Measurements from ENCODE around the gene FBLN1. TPM values are rescaled to one million over a fixed set of nuclear protein-coding genes. Genes with fewer than 3 reads are reported as not detected.

FBLN1 gene
- total RNA-seq, 1 experiment from 2014 or later: 85.4 TPM

GRCh38 chr22:45631140-45631840 lies 128.6 kb downstream of the FBLN1 start:
- in situ Hi-C loops (cut with HindIII; ENCODE audit: low pct_unique_long_range_greater_than_20kb, low sequenced_read_pairs): no loop called here
- DNase-seq (ENCODE audit: low read depth): no peak

GRCh38 chr22:45631841-45632238 lies 129.2 kb downstream of the FBLN1 start:
- in situ Hi-C loops (cut with HindIII; ENCODE audit: low pct_unique_long_range_greater_than_20kb, low sequenced_read_pairs): no loop called here
- no peak for DNase-seq (ENCODE audit: low read depth)

- peak; percentile 99 for DNase-seq (ENCODE audit: low read depth)
- in situ Hi-C loops (cut with HindIII; ENCODE audit: low pct_unique_long_range_greater_than_20kb, low sequenced_read_pairs): no loop called here
These were observed 130.3 kb downstream of the FBLN1 start for GRCh38 chr22:45632791-45633515.

- DNase-seq (ENCODE audit: low read depth): no peak
- in situ Hi-C loops (cut with HindIII; ENCODE audit: low pct_unique_long_range_greater_than_20kb, low sequenced_read_pairs): no loop called here
These were observed 134.0 kb downstream of the FBLN1 start for GRCh38 chr22:45636683-45637082.

GRCh38 chr22:45638197-45638596 lies 135.5 kb downstream of the FBLN1 start:
- in situ Hi-C loops (cut with HindIII; ENCODE audit: low pct_unique_long_range_greater_than_20kb, low sequenced_read_pairs): no loop called here
- DNase-seq (ENCODE audit: low read depth): no peak

- in situ Hi-C loops (cut with HindIII; ENCODE audit: low pct_unique_long_range_greater_than_20kb, low sequenced_read_pairs): no loop called here
- peak; percentile 100 for DNase-seq (ENCODE audit: low read depth)
These were observed 136.4 kb downstream of the FBLN1 start for GRCh38 chr22:45638834-45639746.

- DNase-seq (ENCODE audit: low read depth): no peak
- in situ Hi-C loops (cut with HindIII; ENCODE audit: low pct_unique_long_range_greater_than_20kb, low sequenced_read_pairs): no loop called here
These were observed 137.0 kb downstream of the FBLN1 start for GRCh38 chr22:45639747-45640102.

- in situ Hi-C loops (cut with HindIII; ENCODE audit: low pct_unique_long_range_greater_than_20kb, low sequenced_read_pairs): no loop called here
- peak; percentile 58 for DNase-seq (ENCODE audit: low read depth)
These were observed 137.7 kb downstream of the FBLN1 start for GRCh38 chr22:45640291-45640940.

- in situ Hi-C loops (cut with HindIII; ENCODE audit: low pct_unique_long_range_greater_than_20kb, low sequenced_read_pairs): no loop called here
- DNase-seq (ENCODE audit: low read depth): no peak
These were observed 138.4 kb downstream of the FBLN1 start for GRCh38 chr22:45640941-45641621.

- in situ Hi-C loops (cut with HindIII; ENCODE audit: low pct_unique_long_range_greater_than_20kb, low sequenced_read_pairs): no loop called here
- no peak for DNase-seq (ENCODE audit: low read depth)
These were observed 140.3 kb downstream of the FBLN1 start for GRCh38 chr22:45642986-45643385.

- in situ Hi-C loops (cut with HindIII; ENCODE audit: low pct_unique_long_range_greater_than_20kb, low sequenced_read_pairs): no loop called here
- DNase-seq (ENCODE audit: low read depth): no peak
These were observed 142.0 kb downstream of the FBLN1 start for GRCh38 chr22:45644714-45645113.

- in situ Hi-C loops (cut with HindIII; ENCODE audit: low pct_unique_long_range_greater_than_20kb, low sequenced_read_pairs): no loop called here
- no peak for DNase-seq (ENCODE audit: low read depth)
These were observed 142.5 kb downstream of the FBLN1 start for GRCh38 chr22:45645150-45645525.

GRCh38 chr22:45645526-45646414 lies 143.1 kb downstream of the FBLN1 start:
- peak; percentile 36 for DNase-seq (ENCODE audit: low read depth)

GRCh38 chr22:45647532-45648225 lies 145.0 kb downstream of the FBLN1 start:
- in situ Hi-C loops (cut with HindIII; ENCODE audit: low pct_unique_long_range_greater_than_20kb, low sequenced_read_pairs): no loop called here
- no peak for DNase-seq (ENCODE audit: low read depth)

More at GRCh38 chr22:45645526-45646414, 143.1 kb downstream of the FBLN1 start:
- in situ Hi-C loops (cut with HindIII; ENCODE audit: low pct_unique_long_range_greater_than_20kb, low sequenced_read_pairs): no loop called here

GRCh38 chr22:45648301-45649117 lies 145.8 kb downstream of the FBLN1 start:
- DNase-seq (ENCODE audit: low read depth): no peak
- in situ Hi-C loops (cut with HindIII; ENCODE audit: low pct_unique_long_range_greater_than_20kb, low sequenced_read_pairs): no loop called here

- DNase-seq (ENCODE audit: low read depth): no peak
- in situ Hi-C loops (cut with HindIII; ENCODE audit: low pct_unique_long_range_greater_than_20kb, low sequenced_read_pairs): no loop called here
These were observed 147.1 kb downstream of the FBLN1 start for GRCh38 chr22:45649809-45650208.
